Measurements from ENCODE around the gene PRSS3. TPM values are rescaled to one million over a fixed set of nuclear protein-coding genes. Genes with fewer than 3 reads are reported as not detected.
"Not testable (repeated sequence)": the region's sequence is repeated elsewhere in the genome, so short reads cannot be mapped to it uniquely, and the experiment has no call there.

The PRSS3 gene
- total RNA-seq, 4 donors from 2014 or later = 37.1 to 84.0 (median 52.1) TPM

- intact Hi-C loops (cut with DNase I; ENCODE audit: low total_unique reads) = no loop called here
- no peak for DNase-seq (ENCODE audit: low spot score in 2 of 2)
- 48 to 56% methylated on average over 4 of the region's 4 CpGs for WGBS, 2 donors
- no peak for TF ChIP-seq POLR2A (IDR thresholded peaks at IDR 0.05)
- no peak for TF ChIP-seq CTCF (IDR thresholded peaks at IDR 0.05)
- no peak overlapping the region for H3K4me3 ChIP-seq (ENCODE audit: low read depth, poor library complexity, severe bottlenecking)
Observed at GRCh38 chr9:33795819-33796218, 458 bp downstream of the PRSS3 start.

GRCh38 chr9:33796679-33797078 lies 1.3 kb downstream of the PRSS3 start:
- H3K4me3 ChIP-seq (ENCODE audit: low read depth, poor library complexity, severe bottlenecking); DNase-seq (ENCODE audit: low spot score in 2 of 2); intact Hi-C loops (cut with DNase I; ENCODE audit: low total_unique reads): not testable (repeated sequence)
- WGBS, 2 donors = 84 to 87% methylated on average over 5 of the region's 5 CpGs

GRCh38 chr9:33797837-33798236 lies 2.5 kb downstream of the PRSS3 start:
- no peak overlapping the region for H3K4me3 ChIP-seq (ENCODE audit: low read depth, poor library complexity, severe bottlenecking)
- 92 to 94% methylated on average over 8 of the region's 8 CpGs for WGBS, 2 donors

GRCh38 chr9:33798545-33798944 lies 3.2 kb downstream of the PRSS3 start:
- 90 to 91% methylated on average over 10 of the region's 10 CpGs for WGBS, 2 donors
- TF ChIP-seq POLR2A (IDR thresholded peaks at IDR 0.05) (no peak), CTCF (IDR thresholded peaks at IDR 0.05) (no peak)
- no peak for DNase-seq (ENCODE audit: low spot score in 2 of 2)

More at GRCh38 chr9:33797837-33798236, 2.5 kb downstream of the PRSS3 start:
- no peak for DNase-seq (ENCODE audit: low spot score in 2 of 2)
- TF ChIP-seq CTCF (IDR thresholded peaks at IDR 0.05) (no peak), POLR2A (IDR thresholded peaks at IDR 0.05) (no peak)
- intact Hi-C loops (cut with DNase I; ENCODE audit: low total_unique reads) = no loop called here

GRCh38 chr9:33799928-33800704 lies 4.8 kb downstream of the PRSS3 start:
- TF ChIP-seq POLR2A (IDR thresholded peaks at IDR 0.05) (no peak), CTCF (IDR thresholded peaks at IDR 0.05) (no peak)
- DNase-seq (ENCODE audit: low spot score in 2 of 2) = no peak
- 59 to 73% methylated on average over 9 of the region's 9 CpGs for WGBS, 2 donors
- H3K4me3 ChIP-seq (ENCODE audit: low read depth, poor library complexity, severe bottlenecking) = no peak overlapping the region
- intact Hi-C loops (cut with DNase I; ENCODE audit: low total_unique reads) = no loop called here

More at GRCh38 chr9:33798545-33798944, 3.2 kb downstream of the PRSS3 start:
- intact Hi-C loops (cut with DNase I; ENCODE audit: low total_unique reads) = no loop called here
- H3K4me3 ChIP-seq (ENCODE audit: low read depth, poor library complexity, severe bottlenecking) = no peak overlapping the region

- 67 to 68% methylated on average over 2 of the region's 2 CpGs for WGBS, 2 donors
- no peak for TF ChIP-seq CTCF (IDR thresholded peaks at IDR 0.05)
- no peak for TF ChIP-seq POLR2A (IDR thresholded peaks at IDR 0.05)
- no peak overlapping the region for H3K4me3 ChIP-seq (ENCODE audit: low read depth, poor library complexity, severe bottlenecking)
- no peak for DNase-seq (ENCODE audit: low spot score in 2 of 2)
- intact Hi-C loops (cut with DNase I; ENCODE audit: low total_unique reads) = no loop called here
Observed at GRCh38 chr9:33800886-33801285, 5.5 kb downstream of the PRSS3 start.

- intact Hi-C loops (cut with DNase I; ENCODE audit: low total_unique reads); H3K4me3 ChIP-seq (ENCODE audit: low read depth, poor library complexity, severe bottlenecking); DNase-seq (ENCODE audit: low spot score in 2 of 2): not testable (repeated sequence)
- whole genome bisulfite sequencing, 2 donors = 78 to 88% methylated on average over 2 of the region's 2 CpGs
Observed at GRCh38 chr9:33801943-33802500, 6.7 kb downstream of the PRSS3 start.

GRCh38 chr9:33804196-33804595 lies 8.8 kb downstream of the PRSS3 start:
- intact Hi-C loops (cut with DNase I; ENCODE audit: low total_unique reads); DNase-seq (ENCODE audit: low spot score in 2 of 2); H3K4me3 ChIP-seq (ENCODE audit: low read depth, poor library complexity, severe bottlenecking): not testable (repeated sequence)
- 76 to 78% methylated on average over 3 of the region's 3 CpGs for WGBS, 2 donors

- intact Hi-C loops (cut with DNase I; ENCODE audit: low total_unique reads) = not testable (repeated sequence)
- peak in 1 of 2 donors; percentile 7 for DNase-seq (ENCODE audit: low spot score in 2 of 2)
- WGBS, 2 donors = 62 to 71% methylated on average over 2 of the region's 2 CpGs
Observed at GRCh38 chr9:33807156-33807555, 11.8 kb downstream of the PRSS3 start.

More at GRCh38 chr9:33807156-33807555, 11.8 kb downstream of the PRSS3 start:
- not testable (repeated sequence) for H3K4me3 ChIP-seq (ENCODE audit: low read depth, poor library complexity, severe bottlenecking)
